GM12878 (cell line): ENCODE data around the gene NDOR1. TPM values are rescaled to one million over a fixed set of nuclear protein-coding genes. Genes with fewer than 3 reads are reported as not detected.
A peak's percentile ranks its signal among the peaks of the same experiment; 100 is the strongest.

Source experiments
- BACH1 ChIP-seq: fragments of 450-650 bp; IDR thresholded peaks from 2 replicates; pipeline ENCODE4 v1.6.1; 2017; ENCODE audit warnings: mild to moderate bottlenecking, borderline replicate concordance
- DPF2 ChIP-seq: fragments of 450-650 bp; IDR thresholded peaks from 2 replicates; pipeline ENCODE4 v1.6.1; 2017; ENCODE audit warnings: mild to moderate bottlenecking
- MEF2B ChIP-seq: fragments of 450-650 bp; IDR thresholded peaks from 2 replicates; pipeline ENCODE4 v1.6.1; 2018; ENCODE audit warnings: mild to moderate bottlenecking, moderate library complexity; ENCODE audit not compliant: partially characterized antibody, poor library complexity, severe bottlenecking
- polyA plus RNA-seq, 11 experiments: library from polyadenylated mRNA; depleted of rRNA in 4 of 11; unstranded in 6 of 11; stranded (reverse) in 5 of 11; fragments of >200 nt; fragmentation: Nextera tagmentation in 4 of 11; fragmentation: Illumina TruSeq in 1 of 11; extraction: Ambion mirVana in 4 of 11; extraction: Trizol in 1 of 11; gene quantifications; 1 replicate in 1 of 11; 2 replicates in 10 of 11; pipeline versions ENCODE4 v1.2.1 to v1.2.3, GENCODE V29; 2011 to 2016; ENCODE audit warnings: inconsistent platforms in 2 of 11, missing spikeins in 2 of 11, low read depth in 1 of 11
- total RNA-seq, 4 experiments: library from RNA; depleted of rRNA in 3 of 4; stranded (reverse); fragments of >200 nt in 3 of 4; fragmentation: Illumina TruSeq in 1 of 4; extraction: Trizol in 1 of 4; gene quantifications; 2 replicates each; pipeline versions ENCODE4 v1.2.1 to v1.2.3, GENCODE V29; 2013 to 2021
- TF ChIP-seq, protein P1 (sequence below): fragments of 450-650 bp; IDR thresholded peaks from 2 replicates; pipeline ENCODE4 v1.6.1; 2016; ENCODE audit warnings: mild to moderate bottlenecking, moderate library complexity, borderline replicate concordance
- TF ChIP-seq, protein P2 (sequence below): fragments of 450-650 bp; IDR thresholded peaks from 2 replicates; pipeline ENCODE4 v1.6.1; 2017; ENCODE audit warnings: low read depth, mild to moderate bottlenecking, moderate library complexity

Gene NDOR1
- total and polyA plus RNA-seq, 10 of the 15 experiments (the other 5 are each of a cell fraction or from before 2014, with no cell fraction given) = 0.04 to 32.9 (median 11.1) TPM

DNA sequence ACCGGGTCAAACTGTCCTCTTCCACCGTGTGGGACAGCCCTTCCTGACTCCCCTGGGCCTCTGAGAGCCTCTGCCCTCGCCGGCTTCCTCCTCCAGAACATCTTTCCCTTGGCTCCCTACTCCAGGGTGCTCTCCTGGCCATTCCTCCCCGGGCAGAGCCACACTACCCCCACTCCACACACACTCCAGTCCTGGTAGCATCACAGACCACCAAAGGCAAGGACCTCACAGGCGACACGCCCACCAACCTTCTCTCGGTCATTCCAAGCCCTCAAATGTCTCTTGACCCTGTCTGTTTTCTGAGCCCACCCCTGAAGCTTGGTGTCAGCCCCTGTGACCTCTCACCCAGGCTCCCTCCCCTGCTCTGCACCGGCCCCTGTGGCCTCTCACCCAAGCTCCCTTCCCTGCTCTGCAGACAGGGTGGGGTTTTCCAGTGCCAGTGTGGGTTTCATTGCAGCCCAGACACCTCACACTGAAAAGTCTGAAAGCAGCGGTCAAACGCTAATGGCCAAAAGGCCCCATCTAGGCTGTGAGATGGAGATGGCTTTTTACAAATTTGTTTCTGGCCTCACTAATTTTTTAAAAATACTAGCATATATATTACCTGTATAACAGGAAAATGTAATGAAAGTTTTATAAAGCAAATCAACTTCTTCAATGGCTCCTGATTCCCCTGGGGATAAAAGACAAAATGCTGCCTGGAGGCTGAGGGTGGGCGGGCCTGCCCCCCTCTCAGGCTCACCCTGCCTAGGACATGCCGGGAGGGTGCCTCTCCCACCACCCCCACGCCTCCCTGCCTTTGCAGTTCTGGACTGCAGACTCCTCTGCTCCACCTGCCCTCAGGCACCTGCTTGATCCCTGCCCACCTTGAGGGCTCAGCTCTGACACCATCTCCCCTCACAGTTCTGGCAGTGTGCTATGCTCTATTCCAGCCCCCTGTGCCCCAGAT, 46.1 kb upstream of the NDOR1 start (continued):
- TF ChIP-seq, protein P1, sequence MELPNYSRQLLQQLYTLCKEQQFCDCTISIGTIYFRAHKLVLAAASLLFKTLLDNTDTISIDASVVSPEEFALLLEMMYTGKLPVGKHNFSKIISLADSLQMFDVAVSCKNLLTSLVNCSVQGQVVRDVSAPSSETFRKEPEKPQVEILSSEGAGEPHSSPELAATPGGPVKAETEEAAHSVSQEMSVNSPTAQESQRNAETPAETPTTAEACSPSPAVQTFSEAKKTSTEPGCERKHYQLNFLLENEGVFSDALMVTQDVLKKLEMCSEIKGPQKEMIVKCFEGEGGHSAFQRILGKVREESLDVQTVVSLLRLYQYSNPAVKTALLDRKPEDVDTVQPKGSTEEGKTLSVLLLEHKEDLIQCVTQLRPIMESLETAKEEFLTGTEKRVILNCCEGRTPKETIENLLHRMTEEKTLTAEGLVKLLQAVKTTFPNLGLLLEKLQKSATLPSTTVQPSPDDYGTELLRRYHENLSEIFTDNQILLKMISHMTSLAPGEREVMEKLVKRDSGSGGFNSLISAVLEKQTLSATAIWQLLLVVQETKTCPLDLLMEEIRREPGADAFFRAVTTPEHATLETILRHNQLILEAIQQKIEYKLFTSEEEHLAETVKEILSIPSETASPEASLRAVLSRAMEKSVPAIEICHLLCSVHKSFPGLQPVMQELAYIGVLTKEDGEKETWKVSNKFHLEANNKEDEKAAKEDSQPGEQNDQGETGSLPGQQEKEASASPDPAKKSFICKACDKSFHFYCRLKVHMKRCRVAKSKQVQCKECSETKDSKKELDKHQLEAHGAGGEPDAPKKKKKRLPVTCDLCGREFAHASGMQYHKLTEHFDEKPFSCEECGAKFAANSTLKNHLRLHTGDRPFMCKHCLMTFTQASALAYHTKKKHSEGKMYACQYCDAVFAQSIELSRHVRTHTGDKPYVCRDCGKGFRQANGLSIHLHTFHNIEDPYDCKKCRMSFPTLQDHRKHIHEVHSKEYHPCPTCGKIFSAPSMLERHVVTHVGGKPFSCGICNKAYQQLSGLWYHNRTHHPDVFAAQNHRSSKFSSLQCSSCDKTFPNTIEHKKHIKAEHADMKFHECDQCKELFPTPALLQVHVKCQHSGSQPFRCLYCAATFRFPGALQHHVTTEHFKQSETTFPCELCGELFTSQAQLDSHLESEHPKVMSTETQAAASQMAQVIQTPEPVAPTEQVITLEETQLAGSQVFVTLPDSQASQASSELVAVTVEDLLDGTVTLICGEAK = no peak
- TF ChIP-seq MEF2B (peak; percentile 85), BACH1 (no peak), DPF2 (0 out of 2 replicates have a peak, but pooled peaks have one; percentile 14)
- TF ChIP-seq, protein P2, sequence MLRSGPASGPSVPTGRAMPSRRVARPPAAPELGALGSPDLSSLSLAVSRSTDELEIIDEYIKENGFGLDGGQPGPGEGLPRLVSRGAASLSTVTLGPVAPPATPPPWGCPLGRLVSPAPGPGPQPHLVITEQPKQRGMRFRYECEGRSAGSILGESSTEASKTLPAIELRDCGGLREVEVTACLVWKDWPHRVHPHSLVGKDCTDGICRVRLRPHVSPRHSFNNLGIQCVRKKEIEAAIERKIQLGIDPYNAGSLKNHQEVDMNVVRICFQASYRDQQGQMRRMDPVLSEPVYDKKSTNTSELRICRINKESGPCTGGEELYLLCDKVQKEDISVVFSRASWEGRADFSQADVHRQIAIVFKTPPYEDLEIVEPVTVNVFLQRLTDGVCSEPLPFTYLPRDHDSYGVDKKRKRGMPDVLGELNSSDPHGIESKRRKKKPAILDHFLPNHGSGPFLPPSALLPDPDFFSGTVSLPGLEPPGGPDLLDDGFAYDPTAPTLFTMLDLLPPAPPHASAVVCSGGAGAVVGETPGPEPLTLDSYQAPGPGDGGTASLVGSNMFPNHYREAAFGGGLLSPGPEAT = 0 out of 2 replicates have a peak, but pooled peaks have one; percentile 27
